Stimulated activated CD4-positive, alpha-beta T cell treated with anti-CD3 and anti-CD28 coated beads, Interleukin-15, amount 100 ng/mL, for 48 hours (primary cell): ENCODE results near the gene SHE.
"Not testable (repeated sequence)": the region's sequence is repeated elsewhere in the genome, so short reads cannot be mapped to it uniquely, and the experiment has no call there.

Experiments used
- DNase-seq, 2 donors: peaks; one replicate each; pipeline ENCODE4 v3.0.0-alpha.2; 2020; ENCODE audit warnings: low read depth in 2 of 2

Gene SHE

GRCh38 chr1:154502066-154502743, at the start of gene SHE, which contains the start of gene TDRD10:
TSS of gene SHE (minus strand) at chr1:154502412. CDS start at chr1:154502026, 386 bp downstream.
TSS of gene TDRD10 (plus strand) at chr1:154502219. CDS start at chr1:154506904, 4,685 bp downstream.
- DNase-seq: no peak

GRCh38 chr1:154551474-154551873, 49.3 kb upstream of the SHE start:
- no peak for DNase-seq

GRCh38 chr1:154550657-154551056, 48.4 kb upstream of the SHE start:
- DNase-seq: no peak

- DNase-seq: no peak
Measured at GRCh38 chr1:154550070-154550469, 47.9 kb upstream of the SHE start.

GRCh38 chr1:154549202-154549770, 47.1 kb upstream of the SHE start:
- no peak for DNase-seq

- DNase-seq: no peak
Measured at GRCh38 chr1:154548028-154548427, 45.8 kb upstream of the SHE start.

- no peak for DNase-seq
Measured at GRCh38 chr1:154547105-154547732, 45.0 kb upstream of the SHE start.

- peak; percentile 44 to 52 for DNase-seq
Measured at GRCh38 chr1:154546264-154547063, 44.3 kb upstream of the SHE start.

GRCh38 chr1:154541231-154541630, 39.0 kb upstream of the SHE start:
- no peak for DNase-seq

GRCh38 chr1:154539486-154540483, 37.6 kb upstream of the SHE start:
- DNase-seq: no peak

GRCh38 chr1:154536570-154536969, 34.4 kb upstream of the SHE start:
- DNase-seq: no peak

- no peak for DNase-seq
Measured at GRCh38 chr1:154533952-154534844, 32.0 kb upstream of the SHE start.

- not testable (repeated sequence) for DNase-seq
Measured at GRCh38 chr1:154531950-154532349, 29.7 kb upstream of the SHE start.

- DNase-seq: no peak
Measured at GRCh38 chr1:154529308-154529707, 27.1 kb upstream of the SHE start.

GRCh38 chr1:154527192-154527591, 25.0 kb upstream of the SHE start:
- no peak for DNase-seq

- DNase-seq: no peak
Measured at GRCh38 chr1:154524881-154525280, 22.7 kb upstream of the SHE start.

- DNase-seq: no peak
Measured at GRCh38 chr1:154521695-154522094, 19.5 kb upstream of the SHE start.

- no peak for DNase-seq
Measured at GRCh38 chr1:154520333-154520732, 18.1 kb upstream of the SHE start.

GRCh38 chr1:154519591-154519991, 17.4 kb upstream of the SHE start:
- no peak for DNase-seq

- no peak for DNase-seq
Measured at GRCh38 chr1:154517661-154518060, 15.4 kb upstream of the SHE start.
